ENCODE results near the gene GNG4.

DNA sequence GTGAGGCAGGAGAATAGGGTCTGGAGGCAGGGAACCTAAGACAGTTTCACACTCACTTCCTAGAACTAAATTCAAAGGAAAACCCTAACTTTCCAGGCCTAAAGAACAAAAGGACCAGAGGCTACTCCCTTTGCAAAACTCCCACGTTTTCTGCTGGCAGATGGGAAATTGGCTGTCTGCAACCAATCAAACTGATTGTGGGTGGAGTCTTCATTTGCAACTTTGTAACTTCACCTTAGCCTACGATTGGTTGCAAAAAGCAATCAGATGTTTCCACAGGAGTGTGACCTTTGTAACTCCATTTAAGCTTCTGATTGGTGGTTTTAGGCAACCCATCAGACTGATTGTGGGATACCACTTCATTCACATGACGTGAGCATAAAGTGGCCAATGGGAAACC is 19.7 kb upstream of the GNG4 start:
- TF ChIP-seq, protein P1, sequence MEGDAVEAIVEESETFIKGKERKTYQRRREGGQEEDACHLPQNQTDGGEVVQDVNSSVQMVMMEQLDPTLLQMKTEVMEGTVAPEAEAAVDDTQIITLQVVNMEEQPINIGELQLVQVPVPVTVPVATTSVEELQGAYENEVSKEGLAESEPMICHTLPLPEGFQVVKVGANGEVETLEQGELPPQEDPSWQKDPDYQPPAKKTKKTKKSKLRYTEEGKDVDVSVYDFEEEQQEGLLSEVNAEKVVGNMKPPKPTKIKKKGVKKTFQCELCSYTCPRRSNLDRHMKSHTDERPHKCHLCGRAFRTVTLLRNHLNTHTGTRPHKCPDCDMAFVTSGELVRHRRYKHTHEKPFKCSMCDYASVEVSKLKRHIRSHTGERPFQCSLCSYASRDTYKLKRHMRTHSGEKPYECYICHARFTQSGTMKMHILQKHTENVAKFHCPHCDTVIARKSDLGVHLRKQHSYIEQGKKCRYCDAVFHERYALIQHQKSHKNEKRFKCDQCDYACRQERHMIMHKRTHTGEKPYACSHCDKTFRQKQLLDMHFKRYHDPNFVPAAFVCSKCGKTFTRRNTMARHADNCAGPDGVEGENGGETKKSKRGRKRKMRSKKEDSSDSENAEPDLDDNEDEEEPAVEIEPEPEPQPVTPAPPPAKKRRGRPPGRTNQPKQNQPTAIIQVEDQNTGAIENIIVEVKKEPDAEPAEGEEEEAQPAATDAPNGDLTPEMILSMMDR (IDR thresholded peaks at IDR 0.05), result no peak
- no peak for TF ChIP-seq EP300 (IDR thresholded peaks at IDR 0.05)

All from tibial nerve (tissue), 4 donors.